Uterus (tissue), 4 donors: ENCODE data around the gene YTHDC2. TPM values are rescaled to one million over a fixed set of nuclear protein-coding genes. Genes with fewer than 3 reads are reported as not detected.
"Not testable (repeated sequence)": the region's sequence is repeated elsewhere in the genome, so short reads cannot be mapped to it uniquely, and the experiment has no call there.

Experiments
- DNase-seq, 2 donors: peaks; one replicate each; pipeline ENCODE4 v3.0.0-alpha.2; 2019 to 2020
- H3K27ac ChIP-seq, 2 donors: fragments of 200-600 bp; sonication (generic); 1 replicate in 1 of 2; 2 replicates in 1 of 2; pipeline ENCODE4 v1.5.1; 2016 to 2018
- H3K27me3 ChIP-seq, 2 donors: fragments of 200-600 bp; sonication (generic); one replicate each; pipeline ENCODE4 v1.5.1; 2018 to 2019; ENCODE audit warnings: control low read depth in 1 of 2
- H3K36me3 ChIP-seq, 2 donors: fragments of 200-600 bp; sonication (generic); one replicate each; pipeline ENCODE4 v1.5.1; 2019; ENCODE audit warnings: control low read depth in 1 of 2
- H3K4me1 ChIP-seq, 2 donors: fragments of 200-600 bp; sonication (generic); one replicate each; pipeline ENCODE4 v1.5.1; 2018 to 2019; ENCODE audit warnings: control low read depth in 1 of 2
- H3K4me3 ChIP-seq, 2 donors: fragments of 200-600 bp; sonication (generic); 1 replicate in 1 of 2; 2 replicates in 1 of 2; pipeline ENCODE4 v1.5.1; 2018 to 2019; ENCODE audit warnings: mild to moderate bottlenecking in 1 of 2
- H3K9me3 ChIP-seq, 2 donors: fragments of 200-600 bp; sonication (generic); one replicate each; pipeline ENCODE4 v1.5.1; 2019; ENCODE audit warnings: control low read depth in 1 of 2
- POLR2A ChIP-seq, 2 donors: fragments of 450-650 bp; IDR thresholded peaks; one replicate each; pipeline ENCODE4 v1.6.1; 2016; ENCODE audit warnings: antibody characterized with exemption in 2 of 2, mild to moderate bottlenecking in 1 of 2, moderate library complexity in 1 of 2
- intact Hi-C: fragments of 100-400 bp; cut with DNase I; formaldehyde crosslinking; loops from one replicate; pipeline ENCODE4 v1.15.1; 2023; ENCODE audit warnings: low total_unique reads
- total RNA-seq, 4 donors: library from RNA; depleted of rRNA in 3 of 4; stranded (reverse); fragments of >200 nt in 3 of 4; gene quantifications; one replicate each; pipeline versions ENCODE4 v1.1.0 to v1.2.4, GENCODE V29; 2014 to 2023
- TF ChIP-seq, protein P1 (sequence below), 4 experiments: fragments of 200-600 bp in 2 of 4; fragments of 450-650 bp in 2 of 4; sonication (generic) in 2 of 4; IDR thresholded peaks; one replicate each; pipeline ENCODE4 v1.5.1; 2016 to 2019; ENCODE audit warnings: antibody characterized with exemption in 4 of 4, mild to moderate bottlenecking in 2 of 4, moderate library complexity in 1 of 4
- donor health status: DM: yes; HTN: yes; CAD: no.

The YTHDC2 gene
- total RNA-seq, 4 donors from 2014 or later: 22.3 to 66.1 (median 31.8) TPM

DNA sequence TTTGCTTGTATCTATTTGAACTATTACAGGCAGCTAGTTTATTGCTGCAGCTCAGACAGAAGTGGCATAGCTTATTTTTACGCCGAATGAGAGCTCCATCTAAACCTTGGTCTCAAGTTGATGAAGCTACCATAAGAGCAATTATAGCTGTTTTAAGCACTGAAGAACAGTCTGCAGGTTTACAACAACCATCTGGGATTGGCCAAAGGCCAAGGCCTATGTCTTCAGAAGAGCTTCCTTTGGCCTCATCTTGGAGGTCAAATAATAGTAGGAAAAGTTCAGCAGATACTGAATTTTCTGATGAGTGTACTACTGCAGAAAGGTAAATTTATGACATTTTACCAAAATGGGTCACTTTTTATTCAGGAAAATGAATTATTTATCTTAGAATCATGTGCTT lies 67.9 kb downstream of the YTHDC2 start:
- no peaks in the 10 kb centered on the region for H3K27me3 ChIP-seq
- H3K4me1 ChIP-seq: no peaks in the 10 kb centered on the region
- TF ChIP-seq, protein P1, sequence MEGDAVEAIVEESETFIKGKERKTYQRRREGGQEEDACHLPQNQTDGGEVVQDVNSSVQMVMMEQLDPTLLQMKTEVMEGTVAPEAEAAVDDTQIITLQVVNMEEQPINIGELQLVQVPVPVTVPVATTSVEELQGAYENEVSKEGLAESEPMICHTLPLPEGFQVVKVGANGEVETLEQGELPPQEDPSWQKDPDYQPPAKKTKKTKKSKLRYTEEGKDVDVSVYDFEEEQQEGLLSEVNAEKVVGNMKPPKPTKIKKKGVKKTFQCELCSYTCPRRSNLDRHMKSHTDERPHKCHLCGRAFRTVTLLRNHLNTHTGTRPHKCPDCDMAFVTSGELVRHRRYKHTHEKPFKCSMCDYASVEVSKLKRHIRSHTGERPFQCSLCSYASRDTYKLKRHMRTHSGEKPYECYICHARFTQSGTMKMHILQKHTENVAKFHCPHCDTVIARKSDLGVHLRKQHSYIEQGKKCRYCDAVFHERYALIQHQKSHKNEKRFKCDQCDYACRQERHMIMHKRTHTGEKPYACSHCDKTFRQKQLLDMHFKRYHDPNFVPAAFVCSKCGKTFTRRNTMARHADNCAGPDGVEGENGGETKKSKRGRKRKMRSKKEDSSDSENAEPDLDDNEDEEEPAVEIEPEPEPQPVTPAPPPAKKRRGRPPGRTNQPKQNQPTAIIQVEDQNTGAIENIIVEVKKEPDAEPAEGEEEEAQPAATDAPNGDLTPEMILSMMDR (IDR thresholded peaks at IDR 0.05): no peak
- no peak for TF ChIP-seq POLR2A (IDR thresholded peaks at IDR 0.05)
- intact Hi-C loops: no loop called here
- no peak overlapping the region for H3K27ac ChIP-seq
- H3K36me3 ChIP-seq: no peaks in the 10 kb centered on the region
- H3K4me3 ChIP-seq: no peak overlapping the region
- H3K9me3 ChIP-seq: no peaks in the 10 kb centered on the region
- no peak for DNase-seq

DNA sequence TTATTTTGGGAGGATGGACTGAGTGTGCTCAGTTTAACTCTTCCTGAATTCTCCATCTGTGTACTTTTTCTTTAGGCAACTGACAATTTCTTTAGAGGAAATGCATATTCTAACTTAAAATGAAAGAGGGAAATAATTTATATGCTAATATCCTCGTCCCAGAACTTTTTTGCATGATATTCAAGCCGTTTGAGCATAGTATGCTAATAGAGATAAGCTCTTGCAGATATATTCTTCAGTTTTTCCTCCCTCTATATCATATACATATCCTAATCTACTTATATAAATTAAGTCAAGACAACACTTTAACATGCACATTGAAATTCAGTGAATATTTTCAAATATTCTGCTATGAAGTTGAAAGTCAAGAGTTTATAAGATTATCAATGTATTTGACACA lies 84.7 kb downstream of the YTHDC2 start:
- Histone ChIP-seq H3K27ac (no peak overlapping the region), H3K4me1 (no peaks in the 10 kb centered on the region), H3K27me3 (no peaks in the 10 kb centered on the region), H3K4me3 (no peak overlapping the region), H3K36me3 (no peaks in the 10 kb centered on the region), H3K9me3 (no peaks in the 10 kb centered on the region)
- intact Hi-C loops: no loop called here
- no peak for TF ChIP-seq POLR2A (IDR thresholded peaks at IDR 0.05)
- TF ChIP-seq, protein P1 (IDR thresholded peaks at IDR 0.05): no peak
- no peak for DNase-seq

DNA sequence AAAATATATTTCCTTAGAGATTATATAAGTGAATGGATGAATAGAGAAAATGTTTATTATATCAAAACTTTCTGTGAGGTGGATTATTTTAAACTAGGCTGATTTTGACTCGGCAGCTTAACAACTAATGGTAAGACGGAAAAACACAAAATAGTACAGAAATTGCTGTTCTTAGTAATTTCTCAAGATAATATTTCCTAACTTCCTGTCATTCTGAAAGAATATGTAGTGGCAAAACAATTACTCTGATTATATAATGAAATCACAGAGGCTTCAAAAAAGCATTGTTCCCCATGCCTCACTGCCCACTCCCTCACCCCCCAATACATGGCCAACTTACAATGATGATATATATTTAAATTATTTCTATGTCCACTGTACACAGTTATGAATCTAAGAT lies 85.4 kb downstream of the YTHDC2 start:
- intact Hi-C loops: no loop called here
- H3K36me3 ChIP-seq: no peaks in the 10 kb centered on the region
- H3K4me1 ChIP-seq: no peaks in the 10 kb centered on the region
- DNase-seq: no peak
- no peak for TF ChIP-seq POLR2A (IDR thresholded peaks at IDR 0.05)
- TF ChIP-seq, protein P1 (IDR thresholded peaks at IDR 0.05): no peak
- no peaks in the 10 kb centered on the region for H3K27me3 ChIP-seq
- H3K4me3 ChIP-seq: no peak overlapping the region
- no peak overlapping the region for H3K27ac ChIP-seq
- no peaks in the 10 kb centered on the region for H3K9me3 ChIP-seq

DNA sequence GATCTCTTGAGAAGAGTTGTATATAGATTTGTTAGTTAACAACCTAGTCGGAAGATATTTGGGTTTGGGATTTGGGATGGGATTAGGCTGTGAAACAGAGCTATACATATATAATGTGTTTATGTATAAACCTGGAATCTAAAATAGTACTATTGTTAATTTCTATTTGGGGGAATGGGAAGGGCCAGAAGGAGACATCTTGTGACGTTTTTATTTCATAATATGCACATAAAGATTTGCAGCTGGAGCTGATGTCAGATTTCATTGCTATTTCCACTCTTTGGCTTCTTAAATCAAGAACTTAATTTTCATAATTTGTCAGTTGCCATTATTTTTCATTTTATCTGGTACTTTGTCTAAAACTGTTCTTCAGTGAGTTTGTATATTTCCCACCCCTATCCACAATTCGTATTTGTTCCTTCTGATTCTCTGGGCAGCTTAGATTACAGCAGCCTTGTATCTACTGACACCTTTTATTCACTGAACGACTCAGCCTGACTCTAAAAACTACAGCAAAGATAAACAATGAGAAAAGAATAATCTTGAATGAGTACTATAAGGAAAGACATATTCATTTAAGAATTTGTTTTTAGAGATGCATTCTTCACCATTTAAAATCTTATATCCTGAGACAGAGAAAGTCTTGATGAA lies 86.9 kb downstream of the YTHDC2 start:
- Histone ChIP-seq H3K9me3 (no peaks in the 10 kb centered on the region), H3K4me3 (no peak overlapping the region), H3K36me3 (no peaks in the 10 kb centered on the region), H3K27ac (no peak overlapping the region), H3K4me1 (no peaks in the 10 kb centered on the region), H3K27me3 (no peaks in the 10 kb centered on the region)
- intact Hi-C loops: no loop called here
- TF ChIP-seq POLR2A (IDR thresholded peaks at IDR 0.05): no peak
- TF ChIP-seq, protein P1 (IDR thresholded peaks at IDR 0.05): no peak
- no peak for DNase-seq

DNA sequence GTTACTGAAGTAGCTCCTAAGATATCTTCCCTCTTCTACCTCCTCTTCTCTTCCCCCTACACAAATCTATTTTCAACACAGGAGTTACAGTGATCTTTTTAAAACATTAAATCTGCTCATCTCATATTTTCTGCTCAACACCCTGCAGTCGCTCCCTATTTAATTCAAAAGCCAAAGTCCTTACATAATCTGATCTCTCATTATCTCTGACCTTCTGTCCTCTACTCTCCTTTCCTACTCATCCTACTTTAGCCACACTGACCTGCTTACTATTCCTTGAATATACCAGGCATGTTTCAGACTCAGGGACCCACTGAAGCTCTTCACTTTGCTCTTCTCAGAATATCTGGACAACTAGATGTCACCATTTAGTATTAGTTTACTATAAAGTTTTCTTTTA lies 87.9 kb downstream of the YTHDC2 start:
- H3K27ac ChIP-seq: no peak overlapping the region
- no peak overlapping the region for H3K4me3 ChIP-seq
- no peaks in the 10 kb centered on the region for H3K36me3 ChIP-seq
- DNase-seq: no peak
- intact Hi-C loops: no loop called here
- H3K27me3 ChIP-seq: no peaks in the 10 kb centered on the region
- TF ChIP-seq, protein P1 (IDR thresholded peaks at IDR 0.05): no peak
- TF ChIP-seq POLR2A (IDR thresholded peaks at IDR 0.05): no peak
- H3K9me3 ChIP-seq: no peaks in the 10 kb centered on the region
- no peaks in the 10 kb centered on the region for H3K4me1 ChIP-seq

DNA sequence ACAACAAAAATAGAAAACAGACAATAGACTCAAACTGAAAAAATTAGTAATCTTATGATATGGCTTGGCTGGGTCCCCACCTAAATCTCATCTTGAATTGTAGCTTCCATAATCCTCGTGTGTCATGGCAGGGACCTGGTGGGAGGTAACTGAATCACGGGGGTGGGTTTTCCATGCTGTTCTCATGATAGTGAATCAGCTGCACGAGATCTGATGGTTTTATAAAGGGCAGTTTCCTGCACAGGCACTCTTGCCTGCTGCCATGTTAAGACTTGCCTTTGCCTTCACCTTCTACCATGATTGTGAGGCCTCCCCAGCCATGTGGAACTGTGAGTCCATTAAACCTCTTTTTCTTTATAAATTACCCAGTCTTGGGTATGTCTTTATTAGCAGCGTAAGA lies 89.8 kb downstream of the YTHDC2 start:
- H3K4me3 ChIP-seq, H3K36me3 ChIP-seq, H3K27me3 ChIP-seq, H3K9me3 ChIP-seq, intact Hi-C loops, DNase-seq, H3K27ac ChIP-seq, H3K4me1 ChIP-seq: not testable (repeated sequence)
